ENCODE data around the gene EID2B. TPM values are rescaled to one million over a fixed set of nuclear protein-coding genes. Genes with fewer than 3 reads are reported as not detected.

The EID2B gene
- total RNA-seq, 1 experiment from 2014 or later, result 2.2 TPM

DNA sequence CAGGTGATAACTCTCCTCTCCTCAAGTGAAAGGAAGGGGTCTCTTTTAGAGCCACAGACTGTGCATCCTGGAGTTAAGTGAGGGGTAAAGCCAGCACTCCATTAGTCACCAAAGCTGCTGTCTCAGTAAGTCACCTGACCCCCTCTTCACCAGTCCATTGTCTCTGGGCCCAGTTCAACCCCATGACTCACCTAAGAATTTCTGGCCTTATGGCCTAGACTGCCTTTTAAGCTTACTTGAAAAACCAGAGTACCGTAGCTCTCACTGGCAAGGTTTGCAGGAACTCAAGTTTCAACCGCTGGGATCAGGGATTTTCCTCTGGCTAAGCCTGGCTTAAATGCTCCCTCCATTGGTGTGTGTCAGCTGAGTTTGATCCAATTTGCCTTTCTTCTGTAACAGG is 30.8 kb upstream of the EID2B start:
- no CpG with 5 or more reads among the region's 2 CpGs for WGBS (ENCODE audit: extremely low coverage, insufficient read length, low lambda C conversion rate)
- Mint-ChIP-seq H3K4me1 (peaks cover 0 to 3% of the 10 kb centered on the region in 2 experiments; a peak in 1 of 4 replicates), H3K9me3 (no peaks in the 10 kb centered on the region), H3K4me3 (no peak overlapping the region), H3K27me3 (ENCODE audit: low read depth) (peaks cover 12% of the 10 kb centered on the region), H3K36me3 (ENCODE audit: insufficient read depth in 1 of 3, low read depth in 3 of 3) (no peaks in the 10 kb centered on the region), H3K27ac (no peak overlapping the region; a peak in 1 of 7 replicates)
- Histone ChIP-seq H2BK12ac (ENCODE audit: insufficient read length, low read depth, low read length) (no peak overlapping the region), H3K4me1 (ENCODE audit: insufficient read depth, low read length) (no peaks in the 10 kb centered on the region), H4K20me1 (ENCODE audit: control insufficient read depth, insufficient read depth, insufficient read length) (no peaks in the 10 kb centered on the region), H3K18ac (ENCODE audit: insufficient read length, low read depth, low read length) (no peak overlapping the region), H4K5ac (ENCODE audit: insufficient read length, low read depth, low read length) (no peak overlapping the region), H3K9me3 (ENCODE audit: control insufficient read depth, low read depth, low read length) (no peaks in the 10 kb centered on the region), H4K8ac (replicated peaks; ENCODE audit: insufficient read length, low read depth, low read length) (no peak overlapping the region), H2BK15ac (ENCODE audit: low read depth, low read length) (no peak overlapping the region), H2AFZ (ENCODE audit: low read length) (no peak overlapping the region), H3K23ac (ENCODE audit: insufficient read length, low read depth, low read length) (no peak overlapping the region), H2BK5ac (ENCODE audit: insufficient read length, low read length) (no peak overlapping the region), H2BK120ac (ENCODE audit: low read depth, low read length, poor library complexity, severe bottlenecking) (no peak overlapping the region), H3K14ac (ENCODE audit: insufficient read depth, low read length) (no peak overlapping the region), H2AK5ac (ENCODE audit: insufficient read length, low read length) (no peak overlapping the region), H3K4me2 (ENCODE audit: insufficient read depth, insufficient read length, low read length) (no peak overlapping the region), H3K4ac (ENCODE audit: low read depth, low read length) (no peak overlapping the region), H4K91ac (ENCODE audit: insufficient read length, low read depth, low read length) (peak overlapping the region; percentile 37), H3T11ph (ENCODE audit: low read length) (no peak overlapping the region), H3K79me2 (ENCODE audit: insufficient read depth, low read length) (no peaks in the 10 kb centered on the region), H3K23me2 (ENCODE audit: insufficient read length, low read depth, low read length, poor library complexity, severe bottlenecking) (no peaks in the 10 kb centered on the region), H2BK20ac (ENCODE audit: low read depth, low read length, poor library complexity, severe bottlenecking) (no peak overlapping the region), H3K27ac (ENCODE audit: insufficient read length, low read depth, low read length) (no peak overlapping the region), H3K79me1 (ENCODE audit: insufficient read depth, low read depth, low read length, poor library complexity, severe bottlenecking) (no peaks in the 10 kb centered on the region), H3K56ac (ENCODE audit: insufficient read length, low read depth, low read length) (no peak overlapping the region), H3K9ac (ENCODE audit: extremely low read depth, insufficient read length, low read length) (no peak overlapping the region), H3K27me3 (ENCODE audit: insufficient read depth, low read length) (0 out of 2 replicates have a peak, but pooled peaks cover 2% of the 10 kb centered on the region)
- TF ChIP-seq, protein P1, sequence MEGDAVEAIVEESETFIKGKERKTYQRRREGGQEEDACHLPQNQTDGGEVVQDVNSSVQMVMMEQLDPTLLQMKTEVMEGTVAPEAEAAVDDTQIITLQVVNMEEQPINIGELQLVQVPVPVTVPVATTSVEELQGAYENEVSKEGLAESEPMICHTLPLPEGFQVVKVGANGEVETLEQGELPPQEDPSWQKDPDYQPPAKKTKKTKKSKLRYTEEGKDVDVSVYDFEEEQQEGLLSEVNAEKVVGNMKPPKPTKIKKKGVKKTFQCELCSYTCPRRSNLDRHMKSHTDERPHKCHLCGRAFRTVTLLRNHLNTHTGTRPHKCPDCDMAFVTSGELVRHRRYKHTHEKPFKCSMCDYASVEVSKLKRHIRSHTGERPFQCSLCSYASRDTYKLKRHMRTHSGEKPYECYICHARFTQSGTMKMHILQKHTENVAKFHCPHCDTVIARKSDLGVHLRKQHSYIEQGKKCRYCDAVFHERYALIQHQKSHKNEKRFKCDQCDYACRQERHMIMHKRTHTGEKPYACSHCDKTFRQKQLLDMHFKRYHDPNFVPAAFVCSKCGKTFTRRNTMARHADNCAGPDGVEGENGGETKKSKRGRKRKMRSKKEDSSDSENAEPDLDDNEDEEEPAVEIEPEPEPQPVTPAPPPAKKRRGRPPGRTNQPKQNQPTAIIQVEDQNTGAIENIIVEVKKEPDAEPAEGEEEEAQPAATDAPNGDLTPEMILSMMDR (conservative IDR thresholded peaks at IDR 0.05), result no peak
- no peak for DNase-seq
